GM12874 (cell line): ENCODE measurements around the gene FKRP.

Experiments
- TF ChIP-seq, protein P1 (sequence below): IDR thresholded peaks from 2 replicates; pipeline ENCODE4 v1.5.1; 2011; ENCODE audit warnings: low read depth, mild to moderate bottlenecking, control low read depth, low read length, moderate library complexity; ENCODE audit not compliant: insufficient read depth

Gene FKRP

GRCh38 chr19:46773018-46773399, 27.2 kb downstream of the FKRP start:
- TF ChIP-seq, protein P1, sequence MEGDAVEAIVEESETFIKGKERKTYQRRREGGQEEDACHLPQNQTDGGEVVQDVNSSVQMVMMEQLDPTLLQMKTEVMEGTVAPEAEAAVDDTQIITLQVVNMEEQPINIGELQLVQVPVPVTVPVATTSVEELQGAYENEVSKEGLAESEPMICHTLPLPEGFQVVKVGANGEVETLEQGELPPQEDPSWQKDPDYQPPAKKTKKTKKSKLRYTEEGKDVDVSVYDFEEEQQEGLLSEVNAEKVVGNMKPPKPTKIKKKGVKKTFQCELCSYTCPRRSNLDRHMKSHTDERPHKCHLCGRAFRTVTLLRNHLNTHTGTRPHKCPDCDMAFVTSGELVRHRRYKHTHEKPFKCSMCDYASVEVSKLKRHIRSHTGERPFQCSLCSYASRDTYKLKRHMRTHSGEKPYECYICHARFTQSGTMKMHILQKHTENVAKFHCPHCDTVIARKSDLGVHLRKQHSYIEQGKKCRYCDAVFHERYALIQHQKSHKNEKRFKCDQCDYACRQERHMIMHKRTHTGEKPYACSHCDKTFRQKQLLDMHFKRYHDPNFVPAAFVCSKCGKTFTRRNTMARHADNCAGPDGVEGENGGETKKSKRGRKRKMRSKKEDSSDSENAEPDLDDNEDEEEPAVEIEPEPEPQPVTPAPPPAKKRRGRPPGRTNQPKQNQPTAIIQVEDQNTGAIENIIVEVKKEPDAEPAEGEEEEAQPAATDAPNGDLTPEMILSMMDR, result no peak

GRCh38 chr19:46775642-46776258, 29.9 kb downstream of the FKRP start:
- TF ChIP-seq, protein P1, result no peak

DNA sequence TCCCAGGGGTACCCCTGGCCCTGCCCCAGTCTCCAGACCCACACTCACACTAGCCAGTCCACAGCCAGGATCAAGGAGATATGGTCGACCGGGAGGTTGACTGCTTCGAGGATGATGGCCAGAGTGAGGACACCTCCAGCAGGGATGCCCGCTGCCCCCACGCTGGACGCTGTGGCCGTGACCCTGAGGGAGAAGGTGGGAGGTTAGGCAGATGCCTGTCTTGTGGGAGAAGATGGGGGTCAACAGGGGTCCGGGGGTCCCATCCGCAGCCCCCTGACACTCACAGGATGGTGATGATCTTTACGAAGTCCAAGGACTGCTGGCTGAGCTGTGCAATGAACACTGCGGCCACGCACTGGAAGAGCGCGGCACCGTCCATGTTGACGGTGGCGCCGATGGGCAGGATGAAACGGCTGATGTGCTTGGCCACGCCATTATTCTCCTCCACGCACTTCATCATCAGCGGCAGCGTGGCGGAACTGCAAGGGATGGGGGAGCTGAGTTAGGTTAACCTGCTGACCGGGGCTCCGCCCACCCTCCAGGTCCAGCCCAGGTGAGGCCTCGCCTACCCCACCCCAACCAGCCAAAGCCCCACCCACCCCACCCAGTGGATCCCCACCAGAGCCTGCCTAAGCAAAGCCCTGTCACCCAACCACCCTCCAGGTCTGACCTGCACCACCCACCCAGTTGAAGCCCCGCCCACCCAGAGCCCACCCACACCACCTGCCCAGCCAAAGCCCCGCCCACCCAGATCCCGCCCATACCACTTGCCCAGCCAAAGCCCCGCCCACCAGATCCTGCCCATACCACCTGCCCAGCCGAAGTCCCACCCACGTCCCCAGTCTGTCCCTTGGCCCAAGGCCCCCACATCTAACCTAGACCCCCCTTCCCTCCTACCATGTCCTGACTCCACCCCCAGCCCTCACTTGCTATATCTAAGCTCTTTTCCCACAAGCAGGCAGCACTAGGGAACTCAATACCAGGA, 31.4 kb downstream of the FKRP start:
- TF ChIP-seq, protein P1, result no peak

DNA sequence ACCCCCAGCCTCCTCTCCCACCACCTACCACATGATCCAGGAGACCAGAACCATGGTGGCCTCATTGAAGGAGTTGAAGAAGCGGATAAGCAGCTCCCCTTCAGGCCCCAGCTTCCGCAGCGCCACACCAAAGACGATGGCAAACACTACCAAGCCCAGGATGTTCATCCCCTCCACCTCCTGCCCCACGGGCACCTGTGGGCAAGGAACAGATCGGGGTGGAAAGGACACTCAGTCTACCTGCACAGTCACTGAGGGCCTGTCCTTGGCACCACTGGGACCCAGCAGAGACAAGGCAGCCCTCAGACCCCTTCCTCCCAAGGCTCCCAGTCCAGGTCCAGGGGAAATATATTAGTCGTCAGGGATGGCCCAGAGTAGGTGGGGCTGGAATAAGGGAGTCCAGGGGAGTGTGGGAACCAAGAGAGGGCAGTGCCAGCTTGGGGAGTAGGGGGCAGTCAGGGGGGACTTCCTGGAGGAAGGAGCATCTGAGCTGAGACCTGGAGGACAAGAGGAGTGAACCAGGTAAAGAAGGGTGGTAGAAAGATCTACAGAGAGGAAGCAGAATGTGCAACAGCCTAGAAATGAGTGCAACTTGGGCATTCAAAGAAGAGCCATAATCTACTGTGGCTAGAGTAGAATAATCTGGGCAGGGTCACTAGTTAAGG, 36.6 kb downstream of the FKRP start:
- TF ChIP-seq, protein P1, result no peak

- TF ChIP-seq, protein P1, result no peak
Observed at GRCh38 chr19:46783670-46784069, 37.8 kb downstream of the FKRP start.

DNA sequence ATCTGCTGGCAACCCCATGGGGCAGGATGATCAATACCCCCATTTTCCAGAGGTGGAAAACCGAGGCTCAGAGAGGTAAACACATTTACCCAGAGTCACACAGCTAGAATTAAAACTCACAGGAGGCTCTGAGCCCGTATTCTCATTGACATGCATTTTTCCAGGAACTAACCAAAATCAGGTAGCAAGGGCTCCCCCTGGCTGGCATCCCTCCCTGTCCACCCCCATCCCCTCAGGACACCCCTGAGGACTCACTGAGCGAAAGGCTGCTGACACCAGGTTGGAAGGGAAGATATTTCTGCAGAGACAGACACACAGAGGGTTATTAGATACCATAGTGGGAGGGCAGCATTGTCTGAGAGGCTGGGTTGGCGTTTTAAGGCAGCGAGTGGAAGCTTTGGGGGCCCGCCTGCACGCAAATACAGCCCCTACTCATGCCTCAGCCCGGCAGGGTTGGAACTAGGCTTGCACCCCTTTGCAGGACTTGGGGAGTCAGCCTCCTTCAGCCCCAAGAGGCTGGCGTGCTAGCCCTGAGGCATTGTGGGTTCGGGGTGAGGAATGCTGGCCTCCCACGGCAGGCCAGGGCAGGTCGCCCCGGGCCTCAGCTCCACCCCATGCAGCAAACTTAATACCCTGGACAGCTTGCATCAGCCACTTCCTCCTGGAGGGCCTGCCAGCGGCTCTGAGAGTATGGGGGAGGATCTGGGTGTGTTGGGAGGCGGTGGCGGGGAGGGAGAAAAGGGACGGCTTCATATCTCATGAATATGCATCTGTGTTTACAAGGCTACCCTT, 38.6 kb downstream of the FKRP start:
- TF ChIP-seq, protein P1, result 0 out of 2 replicates have a peak, but pooled peaks have one; percentile 19
